ENCODE results near the gene SYTL5.

Gene SYTL5

DNA sequence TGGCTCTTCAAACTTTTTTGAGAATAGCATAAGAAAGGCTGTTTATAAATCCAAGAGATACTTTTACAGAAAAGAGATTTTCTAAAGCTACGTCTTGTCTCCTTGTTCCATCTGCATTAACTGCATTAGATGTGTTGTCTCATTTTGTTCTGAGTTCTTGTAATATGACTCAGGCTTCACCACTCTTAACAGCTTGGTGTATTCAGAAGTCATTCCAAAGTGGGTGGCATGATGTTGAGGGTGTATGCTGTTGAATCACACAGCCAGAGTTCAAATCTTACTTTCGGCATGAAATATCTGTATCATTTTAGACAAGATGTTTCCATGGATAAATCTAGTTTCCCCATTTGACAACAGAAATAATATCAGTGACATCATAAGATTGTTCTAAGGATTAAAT, 30.1 kb downstream of the SYTL5 start:
- DNase-seq: no peak

DNA sequence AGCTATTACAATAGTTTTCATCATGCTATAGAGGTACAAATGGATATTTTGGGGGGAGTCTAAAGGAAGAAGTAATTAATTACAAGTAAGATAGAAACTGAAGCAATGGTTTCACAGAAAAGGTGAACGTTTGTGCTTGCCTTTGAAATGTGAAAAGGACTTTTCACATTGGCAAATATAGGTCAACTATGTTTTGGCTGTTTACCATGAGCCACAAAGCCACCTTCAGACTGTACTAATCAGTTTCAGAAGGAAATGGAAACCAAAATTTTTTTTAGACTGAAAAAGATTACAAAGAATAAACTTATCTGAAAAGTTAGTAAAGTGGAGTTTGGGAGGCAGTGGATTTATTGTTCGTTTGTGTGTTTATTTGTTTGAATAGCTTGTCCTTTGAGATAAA, 32.1 kb downstream of the SYTL5 start:
- DNase-seq: no peak

GRCh38 chrX:38041237-38041636, 34.9 kb downstream of the SYTL5 start:
- DNase-seq: no peak

DNA sequence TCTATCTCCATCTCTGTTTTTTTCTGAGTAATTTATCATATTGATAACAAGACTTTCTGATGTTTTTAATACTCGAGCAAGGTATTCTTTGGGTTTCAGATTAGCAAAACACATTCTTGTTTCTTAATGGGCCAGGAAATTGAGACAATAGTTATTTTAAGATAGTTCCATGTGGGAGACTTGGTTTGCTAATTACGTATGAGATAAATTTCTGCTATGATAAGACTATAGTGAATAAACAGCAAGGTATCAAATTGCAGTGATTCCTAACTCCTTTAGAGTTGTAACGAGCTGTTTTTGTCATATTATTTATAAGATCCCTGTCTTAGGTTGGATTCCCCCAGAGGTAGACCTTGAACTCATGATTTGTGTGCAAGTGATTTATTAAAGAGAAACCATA, 38.3 kb downstream of the SYTL5 start:
- no peak for DNase-seq

- no peak for DNase-seq
Observed at GRCh38 chrX:38045538-38046096, 39.3 kb downstream of the SYTL5 start.

DNA sequence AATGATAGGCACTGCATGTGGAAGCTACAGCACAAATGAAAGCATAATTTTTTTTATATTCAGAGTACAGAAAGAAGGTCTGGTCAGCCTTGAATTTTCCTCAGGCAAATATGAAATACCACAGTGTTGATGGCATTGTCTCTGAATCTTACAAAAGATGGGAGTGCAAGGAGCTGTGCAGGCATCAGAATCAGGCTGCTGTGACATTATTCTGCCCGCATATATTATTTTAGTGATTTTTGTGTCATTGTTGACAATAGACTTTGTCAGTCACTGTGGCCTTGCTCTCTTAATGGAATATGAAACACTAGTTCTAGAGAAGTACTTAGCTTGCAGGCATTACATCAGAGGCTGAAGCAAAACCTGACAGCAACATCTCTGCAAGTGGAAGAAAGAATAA, 42.5 kb downstream of the SYTL5 start:
- DNase-seq: no peak

DNA sequence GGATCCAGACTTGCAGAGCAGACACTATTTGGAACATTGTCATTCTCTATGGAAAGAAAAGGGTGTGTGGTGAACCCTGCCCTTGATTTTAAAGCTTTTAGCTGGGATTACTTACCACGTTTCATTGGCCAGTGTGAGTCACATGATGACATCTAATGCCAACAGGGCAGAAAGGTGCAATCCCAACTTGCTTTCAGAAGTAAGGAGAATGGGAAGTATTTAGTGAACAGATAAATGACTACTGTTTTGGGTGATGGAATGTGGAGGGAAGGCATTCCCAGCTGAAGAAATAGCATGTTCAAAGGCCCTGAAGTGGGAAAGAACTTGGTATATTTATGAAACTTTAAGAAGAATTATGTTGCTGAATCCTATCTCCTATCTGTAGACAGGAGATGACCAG, 44.5 kb downstream of the SYTL5 start:
- DNase-seq: no peak

DNA sequence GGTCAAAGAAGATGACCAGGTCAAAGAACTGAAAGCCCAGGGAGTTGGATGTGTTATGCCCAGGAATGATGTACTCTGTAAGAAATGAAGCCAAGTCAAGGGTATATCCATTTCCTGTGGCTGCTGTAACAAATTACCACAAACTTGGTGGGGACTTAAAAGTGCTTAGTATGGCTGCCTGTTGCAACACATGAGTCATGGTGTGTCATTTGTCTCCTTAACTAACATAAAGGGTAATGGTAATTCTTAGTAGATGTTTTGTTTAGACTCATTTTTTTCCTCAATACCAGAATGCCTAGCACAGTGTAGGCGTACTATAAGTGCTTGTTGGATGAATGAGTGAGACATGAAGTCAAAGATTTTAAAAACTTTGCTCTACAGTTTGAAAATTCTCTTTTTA, 45.7 kb downstream of the SYTL5 start:
- no peak for DNase-seq

DNA sequence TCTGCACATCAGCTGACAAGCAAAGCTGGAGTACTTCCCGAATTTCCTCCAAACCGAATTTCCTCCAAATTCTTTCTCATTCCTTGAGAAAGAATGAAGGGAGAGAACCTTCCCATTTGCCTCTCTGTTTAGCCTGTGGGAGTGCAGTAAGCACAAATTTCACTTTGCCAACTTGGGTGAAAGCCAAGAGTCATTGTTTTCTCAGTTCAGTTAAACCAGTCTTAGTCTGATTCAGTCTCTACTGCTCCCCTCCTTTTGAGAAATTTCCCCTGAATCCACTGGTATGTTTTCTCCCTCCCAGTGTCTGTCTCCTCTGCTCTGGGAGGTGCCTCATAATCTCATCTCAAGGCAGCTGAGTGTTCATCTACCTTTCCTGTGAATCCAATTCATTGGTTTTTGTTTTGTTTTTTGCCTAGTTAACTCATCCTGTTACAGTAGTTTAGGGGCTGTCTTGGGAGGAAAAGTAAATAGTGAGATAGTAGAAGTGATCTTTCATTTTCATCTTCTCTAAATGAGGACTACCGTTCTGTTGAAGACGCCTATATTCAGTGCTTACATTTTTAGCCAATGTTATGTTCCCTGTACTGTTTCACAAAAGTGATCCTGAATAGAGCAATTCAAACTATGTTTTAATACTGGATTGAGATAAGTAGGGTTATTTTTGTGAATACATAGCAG, 49.0 kb downstream of the SYTL5 start:
- no peak for DNase-seq

- DNase-seq: peak; percentile 17
Observed at GRCh38 chrX:38060331-38060878, 54.1 kb downstream of the SYTL5 start.

DNA sequence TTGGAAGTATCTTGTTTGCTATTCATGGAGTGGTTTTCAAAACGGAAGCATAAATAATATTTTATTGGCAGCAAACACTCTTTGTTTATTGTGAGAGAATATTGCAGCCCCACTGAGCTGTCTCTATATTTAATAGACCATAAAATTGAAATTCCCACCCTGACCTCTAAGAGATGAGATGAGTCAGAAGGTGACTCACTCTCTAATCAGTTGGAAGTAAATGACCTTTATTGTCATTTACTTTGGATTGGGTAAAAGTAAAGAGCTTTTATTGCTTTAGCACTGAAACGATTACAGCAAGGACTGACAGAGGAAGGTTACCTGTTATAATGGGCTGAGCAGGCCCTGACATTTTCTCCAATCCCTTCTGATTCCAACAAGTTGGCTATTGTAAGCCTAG, 55.0 kb downstream of the SYTL5 start:
- peak; percentile 35 for DNase-seq

DNA sequence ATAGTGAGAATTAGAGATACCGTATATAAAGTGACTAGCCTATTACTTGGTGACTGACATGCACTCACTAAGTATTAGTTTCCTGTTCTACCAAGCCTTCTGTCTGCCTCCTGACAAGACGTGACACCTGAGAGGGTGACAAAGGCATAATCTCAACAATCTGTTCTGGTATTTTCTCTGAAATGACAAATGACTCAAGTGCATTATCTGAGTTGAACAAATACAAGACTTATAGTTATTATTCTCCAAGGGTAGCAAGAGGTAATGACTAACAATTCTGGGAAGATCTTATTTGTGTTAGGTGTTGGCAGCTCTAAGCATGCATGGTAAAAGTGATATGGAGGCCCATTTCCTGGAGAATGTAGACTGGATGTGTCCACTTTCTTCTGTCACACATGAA, 60.6 kb downstream of the SYTL5 start:
- DNase-seq: no peak

- no peak for DNase-seq
Observed at GRCh38 chrX:38069273-38069672, 62.9 kb downstream of the SYTL5 start.

GRCh38 chrX:38069991-38070390, 63.6 kb downstream of the SYTL5 start:
- no peak for DNase-seq

DNA sequence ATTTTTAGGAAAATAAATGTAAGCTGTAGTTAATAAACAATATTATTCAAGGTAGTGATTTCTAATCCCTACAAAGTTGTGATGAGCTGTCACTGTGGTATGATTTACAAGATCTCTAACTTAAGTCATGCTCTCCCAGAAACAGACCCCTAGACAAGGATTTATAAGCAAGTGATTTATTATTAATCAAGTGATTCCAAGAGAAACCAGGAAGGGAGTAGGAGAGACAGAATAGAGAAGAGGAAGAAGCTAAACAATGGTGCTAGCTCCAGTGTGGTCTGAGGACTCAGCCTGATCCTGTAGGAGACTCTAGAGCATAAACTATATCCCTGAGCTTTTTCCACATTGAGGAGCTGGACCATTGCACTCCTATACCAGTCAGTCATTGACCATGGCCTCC, 73.1 kb downstream of the SYTL5 start:
- no peak for DNase-seq

DNA sequence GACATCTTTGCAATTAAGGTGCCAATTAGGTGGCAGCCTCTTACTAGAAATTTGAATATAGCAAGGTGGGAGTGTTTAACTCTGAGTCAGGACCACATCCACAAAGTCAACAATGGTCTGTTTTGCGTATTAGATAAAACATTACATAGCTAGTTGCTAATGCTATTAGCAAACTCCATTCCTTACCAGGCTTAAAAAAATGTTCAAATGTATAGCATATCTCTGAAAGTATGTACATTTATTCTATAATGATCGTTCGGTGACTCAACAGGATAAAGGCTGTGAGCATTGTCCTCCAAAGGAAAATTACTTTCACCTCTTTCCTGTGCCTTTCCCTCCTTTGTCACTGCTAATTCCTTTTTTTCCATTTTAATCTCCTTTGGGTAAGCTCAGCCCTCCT, 74.5 kb downstream of the SYTL5 start:
- no peak for DNase-seq

DNA sequence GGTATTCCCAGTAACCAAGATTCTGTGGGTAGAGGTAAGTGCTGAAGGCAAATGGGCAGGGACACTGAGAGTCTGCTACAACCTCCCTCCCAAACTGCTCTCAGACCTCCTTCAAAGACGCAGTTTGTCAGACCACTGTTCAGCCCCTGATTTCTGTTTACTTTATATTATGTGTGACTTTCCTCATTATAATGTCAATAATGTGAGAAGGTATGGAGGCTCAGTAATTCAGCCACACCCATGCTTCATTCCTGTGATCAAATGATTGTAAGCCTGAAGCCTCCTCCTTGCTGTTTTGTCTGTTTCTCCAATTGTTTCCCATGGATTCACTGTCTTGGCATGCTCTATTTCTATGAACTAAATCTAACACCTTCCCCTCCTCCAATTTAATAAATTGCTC, 75.6 kb downstream of the SYTL5 start:
- DNase-seq: no peak

GRCh38 chrX:38082309-38082708, 76.0 kb downstream of the SYTL5 start:
- no peak for DNase-seq

- no peak for DNase-seq
Observed at GRCh38 chrX:38085813-38086212, 79.5 kb downstream of the SYTL5 start.

DNA sequence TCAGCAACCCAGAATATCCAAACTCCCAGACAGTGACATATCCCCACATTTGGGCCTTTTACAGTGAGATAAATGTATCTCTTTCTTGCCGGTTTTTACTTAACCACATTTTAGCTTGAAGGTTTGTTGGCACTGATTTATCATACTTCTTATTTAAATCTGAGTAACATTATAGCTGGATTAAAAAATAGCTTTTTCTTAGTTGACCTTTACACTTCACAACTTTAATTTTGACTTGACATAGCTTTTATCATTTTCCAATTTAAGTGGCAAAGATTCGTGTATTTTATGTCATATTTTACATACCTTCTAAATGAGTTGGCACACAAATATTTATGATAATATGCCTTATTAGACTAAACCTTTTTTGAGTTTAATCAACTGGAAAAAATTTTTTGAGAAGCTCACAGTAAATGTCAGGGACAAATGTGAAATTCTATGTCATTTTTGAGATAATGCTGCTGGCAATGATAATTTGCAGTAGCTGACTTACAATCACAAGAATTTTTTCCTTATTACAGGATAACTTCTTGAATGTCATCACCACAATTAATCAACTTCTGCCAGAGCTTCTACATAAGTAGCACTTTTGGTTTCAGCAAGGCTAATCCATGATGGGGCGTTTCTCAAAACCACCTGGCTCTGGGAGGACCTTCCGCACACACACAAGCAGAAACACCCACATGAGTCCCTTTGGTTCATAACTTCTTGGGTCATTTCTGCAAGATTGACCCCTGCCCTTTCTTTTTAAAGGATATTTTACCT, 80.3 kb downstream of the SYTL5 start:
- DNase-seq: no peak

DNA sequence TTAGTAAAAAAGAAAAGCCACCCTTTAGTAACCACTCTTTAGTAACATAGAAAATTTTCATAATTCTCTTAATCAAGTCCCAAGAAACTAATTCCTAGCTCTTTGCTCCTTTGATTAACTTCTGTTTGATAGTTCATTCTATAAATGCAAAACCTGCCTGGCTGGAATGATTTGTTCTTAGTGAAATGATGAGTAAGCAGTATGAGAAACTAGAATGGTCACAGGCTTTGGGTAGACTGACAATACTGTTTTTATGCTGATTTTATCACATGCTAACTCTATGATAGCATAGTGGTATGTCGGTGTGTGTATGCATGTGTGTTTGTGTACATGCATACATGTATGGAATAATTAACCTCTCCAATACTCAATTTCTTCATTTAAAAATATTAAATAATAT, 81.2 kb downstream of the SYTL5 start:
- no peak for DNase-seq

DNA sequence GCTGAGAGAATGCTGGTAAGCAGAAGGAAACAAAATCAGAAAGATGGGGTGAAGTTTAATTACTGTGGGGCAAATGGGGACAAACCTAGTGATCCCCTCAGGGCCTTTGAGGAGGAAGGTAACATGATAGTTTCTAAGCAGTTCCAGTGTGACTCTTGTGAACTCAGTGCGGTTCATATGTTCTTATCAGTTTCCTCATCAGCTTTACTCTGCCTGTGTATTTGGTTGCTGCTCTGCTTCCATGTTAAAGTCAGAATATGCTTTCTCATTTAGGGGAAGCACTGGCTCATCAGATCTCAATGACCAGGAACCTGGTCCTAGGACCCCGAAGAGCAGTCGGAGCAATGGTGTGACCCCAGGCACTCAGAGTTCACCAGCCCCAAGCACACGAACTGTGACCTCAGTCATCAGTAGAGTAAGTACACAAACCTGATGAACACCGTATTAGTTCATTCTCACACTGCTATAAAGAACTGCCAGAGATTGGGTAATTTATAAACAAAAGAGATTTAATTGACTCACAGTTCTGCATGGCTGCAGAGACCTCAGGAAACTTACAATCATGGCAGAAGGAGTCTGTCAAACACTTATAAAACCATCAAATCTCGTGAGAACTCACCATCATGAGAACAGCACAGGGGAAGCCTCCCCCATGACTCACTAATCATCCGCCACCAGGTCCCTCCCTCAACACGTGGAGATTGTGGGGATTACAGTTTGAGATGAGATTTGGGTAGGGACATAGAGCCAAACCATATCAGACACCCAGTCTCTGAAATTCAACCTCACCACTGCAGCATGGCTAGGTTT, 83.0 kb downstream of the SYTL5 start:
- DNase-seq: no peak

DNA sequence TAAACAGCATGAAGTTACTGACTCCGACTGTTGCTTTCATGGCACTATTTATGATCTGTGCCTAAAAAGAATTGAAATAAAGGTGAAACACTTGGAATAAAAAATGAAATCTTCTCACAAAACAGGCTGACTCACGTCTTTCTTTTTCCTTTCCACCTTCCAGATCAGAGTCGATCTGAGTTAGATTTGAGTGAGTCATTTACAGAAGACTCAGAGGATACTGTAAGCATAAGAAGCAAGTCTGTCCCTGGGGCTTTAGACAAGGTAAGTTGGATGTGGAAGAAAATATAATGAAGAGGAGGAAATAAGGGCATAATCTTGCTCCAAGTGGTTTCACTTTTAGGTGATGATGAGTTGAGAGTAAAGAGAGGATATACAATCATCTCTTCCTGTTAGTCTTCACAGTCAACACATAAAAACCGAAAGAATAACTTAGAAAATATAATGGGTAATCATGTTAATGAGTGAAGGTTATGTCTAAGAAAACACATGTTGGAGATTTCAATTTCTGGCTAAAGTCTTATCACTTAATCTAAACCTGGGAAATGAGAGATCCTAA, 89.7 kb downstream of the SYTL5 start:
- no peak for DNase-seq

All from NCI-H345 (cell line).